CD14-positive monocyte (primary cell): ENCODE results near the gene BARX2. TPM values are rescaled to one million over a fixed set of nuclear protein-coding genes. Genes with fewer than 3 reads are reported as not detected.

Experiments used
- DNase-seq, 3 donors: peaks; one replicate each; pipeline ENCODE4 v3.0.0-alpha.2; 2011 to 2022
- H2AFZ ChIP-seq: 2 replicates; pipeline ENCODE4 v1.6.0; 2012; ENCODE audit warnings: mild to moderate bottlenecking, low read depth, low read length, inconsistent platforms; ENCODE audit not compliant: insufficient read depth, poor library complexity, severe bottlenecking
- H3K27ac ChIP-seq, 2 donors: 1 replicate in 1 of 2; 2 replicates in 1 of 2; pipeline ENCODE4 v1.5.1; 2012 to 2013; ENCODE audit warnings: low read length in 2 of 2, control low read depth in 1 of 2, inconsistent platforms in 1 of 2, low read depth in 1 of 2, mild to moderate bottlenecking in 1 of 2
- H3K27me3 ChIP-seq, 2 donors: one replicate each; pipeline versions ENCODE4 v1.6.0 to v1.6.1; 2011 to 2013; ENCODE audit warnings: low read length in 2 of 2; ENCODE audit not compliant: control insufficient read depth in 2 of 2, insufficient read depth in 2 of 2
- H3K36me3 ChIP-seq, 2 donors: replicated peaks in 1 of 2; 1 replicate in 1 of 2; 2 replicates in 1 of 2; pipeline versions ENCODE4 v1.5.1 to v1.6.1; 2012 to 2013; ENCODE audit warnings: low read length in 2 of 2, control low read depth in 1 of 2, inconsistent platforms in 1 of 2, mild to moderate bottlenecking in 1 of 2; ENCODE audit not compliant: insufficient read depth in 2 of 2, control insufficient read depth in 1 of 2
- H3K4me1 ChIP-seq, 2 donors: 1 replicate in 1 of 2; 2 replicates in 1 of 2; pipeline versions ENCODE4 v1.5.1 to v1.6.1; 2012 to 2013; ENCODE audit warnings: low read length in 2 of 2, control low read depth in 1 of 2, inconsistent platforms in 1 of 2, mild to moderate bottlenecking in 1 of 2, moderate library complexity in 1 of 2; ENCODE audit not compliant: insufficient read depth in 2 of 2, control insufficient read depth in 1 of 2
- H3K4me2 ChIP-seq: replicated peaks from 2 replicates; pipeline ENCODE3; 2012; ENCODE audit warnings: low read length, moderate library complexity, mild to moderate bottlenecking; ENCODE audit not compliant: poor library complexity, severe bottlenecking; ENCODE audit errors: extremely low read depth
- H3K4me3 ChIP-seq, 3 experiments: fragments of 200-600 bp in 1 of 3; sonication (generic) in 1 of 3; replicated peaks in 1 of 3; 1 replicate in 2 of 3; 2 replicates in 1 of 3; pipeline ENCODE4 v1.5.1; 2011 to 2013; ENCODE audit warnings: low read length in 3 of 3, mild to moderate bottlenecking in 3 of 3, control low read depth in 2 of 3, low read depth in 2 of 3, inconsistent platforms in 1 of 3, moderate library complexity in 1 of 3
- H3K79me2 ChIP-seq: 2 replicates; pipeline ENCODE4 v1.6.0; 2012; ENCODE audit warnings: mild to moderate bottlenecking, control low read depth, inconsistent platforms, low read length, moderate library complexity; ENCODE audit not compliant: insufficient read depth
- H3K9ac ChIP-seq: 2 replicates; pipeline ENCODE4 v1.6.0; 2017; ENCODE audit warnings: low read length, mild to moderate bottlenecking; ENCODE audit not compliant: insufficient read depth, poor library complexity, severe bottlenecking
- H3K9me3 ChIP-seq, 2 donors: replicated peaks in 1 of 2; 1 replicate in 1 of 2; 2 replicates in 1 of 2; pipeline versions ENCODE4 v1.5.1 to v1.6.1; 2012 to 2013; ENCODE audit warnings: low read length in 2 of 2, control low read depth in 1 of 2; ENCODE audit not compliant: control insufficient read depth in 1 of 2, insufficient read depth in 1 of 2
- H4K20me1 ChIP-seq: 2 replicates; pipeline ENCODE4 v1.6.0; 2012; ENCODE audit warnings: mild to moderate bottlenecking, low read length, control low read depth, moderate library complexity; ENCODE audit not compliant: insufficient read depth
- H3K27ac Mint-ChIP-seq, 7 donors: one replicate each; pipeline ENCODE4 v1.8.0; 2020; ENCODE audit warnings: mild to moderate bottlenecking in 7 of 7, mixed read lengths in 7 of 7, moderate library complexity in 6 of 7, inconsistent platforms in 2 of 7
- H3K27me3 Mint-ChIP-seq, 3 donors: one replicate each; pipeline ENCODE4 v1.8.0; 2021 to 2022; ENCODE audit warnings: low read depth in 3 of 3, mild to moderate bottlenecking in 3 of 3, mixed read lengths in 3 of 3, moderate library complexity in 3 of 3, inconsistent platforms in 1 of 3
- H3K36me3 Mint-ChIP-seq, 2 donors: one replicate each; pipeline ENCODE4 v1.8.0; 2020; ENCODE audit warnings: mixed read lengths in 2 of 2, inconsistent platforms in 1 of 2, mild to moderate bottlenecking in 1 of 2
- H3K4me1 Mint-ChIP-seq: one replicate; pipeline ENCODE4 v1.8.0; 2020; ENCODE audit warnings: mild to moderate bottlenecking, mixed read lengths
- H3K4me3 Mint-ChIP-seq, 2 donors: one replicate each; pipeline ENCODE4 v1.8.0; 2020; ENCODE audit warnings: mild to moderate bottlenecking in 2 of 2, mixed read lengths in 2 of 2, moderate library complexity in 1 of 2
- H3K9me3 Mint-ChIP-seq, 7 donors: one replicate each; pipeline ENCODE4 v1.8.0; 2020 to 2022; ENCODE audit warnings: mixed read lengths in 7 of 7, mild to moderate bottlenecking in 6 of 7, moderate library complexity in 6 of 7, inconsistent platforms in 2 of 7
- CTCF ChIP-seq: fragments of 200-600 bp; IDR thresholded peaks from one replicate; pipeline ENCODE4 v1.8.0; 2022; ENCODE audit warnings: antibody characterized with exemption, mild to moderate bottlenecking
- WGBS: methylation state at CpG from one replicate; pipeline ENCODE4 v1.1.5; 2013; ENCODE audit warnings: missing lambda C conversion rate; ENCODE audit not compliant: insufficient coverage; 5-methylcytosine and 5-hydroxymethylcytosine counted together
- intact Hi-C, 2 donors: fragments of 100-400 bp; cut with micrococcal nuclease; formaldehyde crosslinking; loops; one replicate each; pipeline versions ENCODE4 v1.15.0 to v1.15.1; 2023
- polyA plus RNA-seq, 3 donors: library from polyadenylated mRNA; depleted of rRNA in 1 of 3; unstranded in 2 of 3; stranded (reverse) in 1 of 3; fragments of 300-500 nt in 2 of 3; fragments of >200 nt in 1 of 3; fragmentation: Illumina TruSeq in 2 of 3; gene quantifications; 1 replicate in 2 of 3; 2 replicates in 1 of 3; pipeline ENCODE4 v1.2.3, GENCODE V29; 2012 to 2021

The BARX2 gene
- polyA plus RNA-seq, 3 donors = not detected

- H3K9me3 Mint-ChIP-seq = peaks cover 0 to 7% (median 4%) of the 10 kb centered on the region in 7 donors
- peaks cover 1 to 8% (median 8%) of the 10 kb centered on the region in 3 donors for H3K27me3 Mint-ChIP-seq
- no peak overlapping the region for H3K4me3 ChIP-seq
- H3K4me1 Mint-ChIP-seq = no peaks in the 10 kb centered on the region
- H3K9ac ChIP-seq = no peak overlapping the region
- H3K4me2 ChIP-seq = no peak overlapping the region
- no peaks in the 10 kb centered on the region for H3K9me3 ChIP-seq
- no peaks in the 10 kb centered on the region for H4K20me1 ChIP-seq
- no peak for DNase-seq
- H3K27ac ChIP-seq = no peak overlapping the region
- no peak overlapping the region for H3K27ac Mint-ChIP-seq
- no peak overlapping the region for H3K4me3 Mint-ChIP-seq
- no peaks in the 10 kb centered on the region for H3K27me3 ChIP-seq
- H3K4me1 ChIP-seq = no peaks in the 10 kb centered on the region
- H3K36me3 ChIP-seq = no peaks in the 10 kb centered on the region
- TF ChIP-seq CTCF = no peak
- no peaks in the 10 kb centered on the region for H3K36me3 Mint-ChIP-seq
- H2AFZ ChIP-seq = no peak overlapping the region
- WGBS = 94% methylated on average over 3 of the region's 3 CpGs
- intact Hi-C loops = no loop called here
- H3K79me2 ChIP-seq = no peaks in the 10 kb centered on the region
Measured at GRCh38 chr11:129427376-129427775, 51.7 kb downstream of the BARX2 start.

- Histone ChIP-seq H3K79me2 (no peaks in the 10 kb centered on the region), H3K9me3 (no peaks in the 10 kb centered on the region), H3K27me3 (no peaks in the 10 kb centered on the region), H3K4me3 (no peak overlapping the region), H3K27ac (no peak overlapping the region), H3K4me1 (no peaks in the 10 kb centered on the region), H3K9ac (no peak overlapping the region), H4K20me1 (no peaks in the 10 kb centered on the region), H3K36me3 (no peaks in the 10 kb centered on the region), H3K4me2 (no peak overlapping the region), H2AFZ (no peak overlapping the region)
- Mint-ChIP-seq H3K9me3 (peaks cover 0 to 9% (median 6%) of the 10 kb centered on the region in 7 donors), H3K36me3 (no peaks in the 10 kb centered on the region), H3K27me3 (peaks cover 1 to 8% (median 6%) of the 10 kb centered on the region in 3 donors), H3K4me1 (no peaks in the 10 kb centered on the region), H3K27ac (no peak overlapping the region), H3K4me3 (no peak overlapping the region)
- no peak for TF ChIP-seq CTCF
- intact Hi-C loops = no loop called here
- 67% methylated on average over 1 of the region's 5 CpGs for WGBS
- DNase-seq = no peak
Measured at GRCh38 chr11:129427816-129428406, 52.3 kb downstream of the BARX2 start.
